Thymus (tissue), 11 donors: ENCODE results near the gene ASAP2. TPM values are rescaled to one million over a fixed set of nuclear protein-coding genes. Genes with fewer than 3 reads are reported as not detected.

Experiments used
- DNase-seq, 9 donors: peaks; one replicate each; pipeline ENCODE4 v3.0.0-alpha.2; 2013; ENCODE audit warnings: low spot score in 9 of 9, low read depth in 6 of 9, missing footprints in 1 of 9
- H3K27ac ChIP-seq, 2 donors: one replicate each; pipeline ENCODE4 v1.5.1; 2013; ENCODE audit warnings: control low read depth in 1 of 2, low read depth in 1 of 2, low read length in 1 of 2, mild to moderate bottlenecking in 1 of 2, moderate library complexity in 1 of 2
- H3K27me3 ChIP-seq, 2 donors: one replicate each; pipeline ENCODE4 v1.5.1; 2013; ENCODE audit warnings: low read length in 1 of 2; ENCODE audit not compliant: control insufficient read depth in 2 of 2, insufficient read depth in 1 of 2
- H3K36me3 ChIP-seq, 2 donors: one replicate each; pipeline ENCODE4 v1.5.1; 2013; ENCODE audit warnings: low read length in 1 of 2, mild to moderate bottlenecking in 1 of 2, moderate library complexity in 1 of 2; ENCODE audit not compliant: control insufficient read depth in 2 of 2, insufficient read depth in 2 of 2
- H3K4me1 ChIP-seq, 2 donors: one replicate each; pipeline ENCODE4 v1.5.1; 2013; ENCODE audit warnings: low read length in 2 of 2; ENCODE audit not compliant: control insufficient read depth in 2 of 2, insufficient read depth in 2 of 2
- H3K4me3 ChIP-seq, 2 donors: one replicate each; pipeline ENCODE4 v1.5.1; 2013; ENCODE audit warnings: low read length in 2 of 2, control low read depth in 1 of 2, mild to moderate bottlenecking in 1 of 2
- H3K9me3 ChIP-seq, 2 donors: one replicate each; pipeline ENCODE4 v1.5.1; 2013; ENCODE audit warnings: low read length in 1 of 2, mild to moderate bottlenecking in 1 of 2; ENCODE audit not compliant: control insufficient read depth in 2 of 2, insufficient read depth in 1 of 2
- WGBS: extraction: QIAGEN DNeasy Blood & Tissue Kit; methylation state at CpG from one replicate; pipeline ENCODE4 v1.1.7; 2013; 5-methylcytosine and 5-hydroxymethylcytosine counted together
- polyA plus RNA-seq: library from polyadenylated mRNA; stranded (reverse); fragments of 200-250 nt; gene quantifications from one replicate; pipeline ENCODE4 v1.2.3, GENCODE V29; 2013
- total RNA-seq: library from RNA; stranded (reverse); fragments of 120-200 nt; gene quantifications from one replicate; pipeline ENCODE4 v1.2.4, GENCODE V29; 2013
- donor health status: healthy.

ASAP2 gene
- total and polyA plus RNA-seq, 2 donors: 3.3 to 6.7 TPM

DNA sequence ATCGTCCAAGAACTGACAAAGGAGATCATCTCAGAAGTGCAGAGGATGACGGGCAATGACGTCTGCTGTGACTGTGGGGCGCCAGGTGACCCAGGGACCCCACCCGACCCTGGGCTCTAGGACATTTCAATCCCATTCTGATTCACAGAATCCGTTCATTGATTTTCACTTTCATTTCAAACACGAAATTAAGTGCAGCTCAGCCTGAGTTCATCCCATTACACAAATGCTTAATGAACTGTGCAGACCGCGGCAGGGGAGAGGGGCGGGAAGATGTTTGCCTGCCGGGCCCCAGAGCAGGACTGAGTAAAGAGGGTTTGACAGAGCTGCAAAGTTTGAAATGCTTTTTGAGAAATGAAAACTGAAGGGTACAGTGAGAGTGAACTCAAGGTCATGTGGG, 149.6 kb downstream of the ASAP2 start:
- no peaks in the 10 kb centered on the region for H3K4me1 ChIP-seq
- H3K27ac ChIP-seq: no peak overlapping the region
- 96% methylated on average over 11 of the region's 11 CpGs for WGBS
- H3K9me3 ChIP-seq: no peaks in the 10 kb centered on the region
- H3K4me3 ChIP-seq: no peak overlapping the region
- DNase-seq: no peak
- H3K36me3 ChIP-seq: no peaks in the 10 kb centered on the region
- no peaks in the 10 kb centered on the region for H3K27me3 ChIP-seq

DNA sequence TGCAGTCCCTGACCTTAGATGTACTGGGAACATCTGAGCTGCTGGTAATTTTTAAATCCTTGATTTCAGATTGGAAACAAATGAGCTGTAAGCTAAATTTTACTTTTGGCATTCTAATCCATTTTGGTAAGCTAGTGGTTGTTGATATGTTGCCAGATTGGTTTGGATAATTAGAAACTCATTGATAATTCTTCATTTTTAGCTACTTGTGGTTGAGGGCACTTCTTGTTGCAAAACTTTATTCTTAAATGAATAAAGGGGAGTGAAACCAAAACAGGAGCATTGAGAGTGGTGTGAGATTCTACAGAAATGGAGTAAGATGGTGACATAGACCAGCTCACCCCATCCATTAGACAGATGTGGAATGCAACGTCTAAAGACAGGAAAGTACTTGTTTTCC, 152.2 kb downstream of the ASAP2 start:
- no peak for DNase-seq
- no peaks in the 10 kb centered on the region for H3K9me3 ChIP-seq
- no peak overlapping the region for H3K4me3 ChIP-seq
- H3K4me1 ChIP-seq: no peaks in the 10 kb centered on the region
- no peaks in the 10 kb centered on the region for H3K36me3 ChIP-seq
- WGBS: 95% methylated on average over 1 of the region's 1 CpG
- H3K27ac ChIP-seq: no peak overlapping the region
- no peaks in the 10 kb centered on the region for H3K27me3 ChIP-seq

DNA sequence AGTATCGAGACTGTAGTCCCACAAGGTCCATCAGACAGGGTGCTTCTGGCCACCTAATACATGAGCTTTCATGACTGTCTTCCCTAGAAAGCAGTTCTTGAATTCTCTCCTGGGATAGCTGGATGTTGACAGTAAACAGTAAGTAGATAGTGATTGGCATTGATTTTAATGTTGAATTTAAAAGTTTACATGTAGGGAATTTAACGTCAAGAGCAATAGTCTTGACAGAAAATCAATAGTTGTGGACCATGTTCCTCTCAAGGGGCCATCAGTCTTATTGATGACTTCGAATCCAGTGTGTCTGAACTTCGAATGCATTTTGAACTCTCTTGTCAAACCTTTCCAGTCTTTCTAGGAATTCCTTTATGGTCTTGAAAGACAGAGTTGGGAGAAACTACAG, 152.9 kb downstream of the ASAP2 start:
- H3K36me3 ChIP-seq: no peaks in the 10 kb centered on the region
- H3K9me3 ChIP-seq: no peaks in the 10 kb centered on the region
- H3K27me3 ChIP-seq: no peaks in the 10 kb centered on the region
- H3K4me1 ChIP-seq: no peaks in the 10 kb centered on the region
- H3K27ac ChIP-seq: no peak overlapping the region
- no peak for DNase-seq
- H3K4me3 ChIP-seq: no peak overlapping the region
- 96% methylated on average over 4 of the region's 4 CpGs for WGBS

- H3K36me3 ChIP-seq: no peaks in the 10 kb centered on the region
- 93% methylated on average over 1 of the region's 1 CpG for WGBS
Observed at GRCh38 chr2:9360110-9360509, 153.5 kb downstream of the ASAP2 start.

DNA sequence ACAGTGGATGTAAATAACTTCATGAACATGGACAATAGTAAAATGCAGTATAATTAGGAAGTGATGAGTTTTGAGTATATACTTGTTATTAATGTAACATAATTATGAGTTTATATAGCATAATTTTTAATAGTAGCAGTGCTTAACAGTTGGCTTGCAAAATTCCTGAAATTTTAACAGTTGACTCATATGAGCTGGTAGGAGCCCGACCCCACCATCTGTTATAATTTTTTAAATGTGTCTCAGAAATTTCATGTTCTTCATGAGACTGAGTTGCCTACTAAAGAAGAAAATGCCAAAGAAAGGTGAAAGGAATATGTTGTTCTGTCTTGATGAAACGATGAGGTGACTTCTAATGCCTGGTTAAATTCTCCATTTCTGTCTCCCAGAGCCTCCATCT, 154.1 kb downstream of the ASAP2 start:
- H3K27me3 ChIP-seq: no peaks in the 10 kb centered on the region
- H3K4me3 ChIP-seq: no peak overlapping the region
- no peak overlapping the region for H3K27ac ChIP-seq
- DNase-seq: no peak
- no peaks in the 10 kb centered on the region for H3K9me3 ChIP-seq
- H3K36me3 ChIP-seq: no peaks in the 10 kb centered on the region
- H3K4me1 ChIP-seq: no peaks in the 10 kb centered on the region
- WGBS: 93% methylated on average over 2 of the region's 2 CpGs

More at GRCh38 chr2:9360110-9360509, 153.5 kb downstream of the ASAP2 start:
- no peak for DNase-seq
- no peak overlapping the region for H3K27ac ChIP-seq
- no peaks in the 10 kb centered on the region for H3K9me3 ChIP-seq
- no peaks in the 10 kb centered on the region for H3K4me1 ChIP-seq
- H3K4me3 ChIP-seq: no peak overlapping the region
- H3K27me3 ChIP-seq: no peaks in the 10 kb centered on the region

DNA sequence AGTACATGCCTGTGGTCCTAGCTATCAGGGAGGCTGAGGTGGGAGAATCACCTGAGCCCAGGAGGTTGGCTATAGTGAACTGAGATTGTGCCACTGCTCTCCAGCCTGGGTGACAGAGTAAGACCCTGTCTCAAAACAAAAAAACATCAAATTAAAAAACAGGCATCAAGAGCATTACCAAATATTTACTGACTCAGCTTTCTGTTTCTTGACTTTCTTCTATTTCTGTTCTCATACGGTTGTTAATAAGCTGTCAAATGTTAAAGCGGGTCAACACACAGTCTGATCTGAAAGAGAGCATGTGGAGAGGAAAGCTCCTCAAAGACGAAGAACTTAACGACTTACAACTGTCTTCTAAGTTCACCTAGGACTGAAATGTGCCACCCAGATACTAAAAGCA, 157.8 kb downstream of the ASAP2 start:
- WGBS: 95% methylated on average over 4 of the region's 4 CpGs

GRCh38 chr2:9364791-9365497, 158.3 kb downstream of the ASAP2 start:
- 94% methylated on average over 4 of the region's 4 CpGs for WGBS
- H3K4me1 ChIP-seq: no peaks in the 10 kb centered on the region
- H3K9me3 ChIP-seq: no peaks in the 10 kb centered on the region
- H3K36me3 ChIP-seq: no peaks in the 10 kb centered on the region
- H3K27ac ChIP-seq: no peak overlapping the region
- DNase-seq: no peak
- H3K27me3 ChIP-seq: no peaks in the 10 kb centered on the region
- no peak overlapping the region for H3K4me3 ChIP-seq

More for the DNA sequence above, 157.8 kb downstream of the ASAP2 start:
- Histone ChIP-seq H3K4me3 (no peak overlapping the region), H3K4me1 (no peaks in the 10 kb centered on the region), H3K27ac (no peak overlapping the region), H3K36me3 (no peaks in the 10 kb centered on the region), H3K9me3 (no peaks in the 10 kb centered on the region), H3K27me3 (no peaks in the 10 kb centered on the region)
- DNase-seq: no peak

DNA sequence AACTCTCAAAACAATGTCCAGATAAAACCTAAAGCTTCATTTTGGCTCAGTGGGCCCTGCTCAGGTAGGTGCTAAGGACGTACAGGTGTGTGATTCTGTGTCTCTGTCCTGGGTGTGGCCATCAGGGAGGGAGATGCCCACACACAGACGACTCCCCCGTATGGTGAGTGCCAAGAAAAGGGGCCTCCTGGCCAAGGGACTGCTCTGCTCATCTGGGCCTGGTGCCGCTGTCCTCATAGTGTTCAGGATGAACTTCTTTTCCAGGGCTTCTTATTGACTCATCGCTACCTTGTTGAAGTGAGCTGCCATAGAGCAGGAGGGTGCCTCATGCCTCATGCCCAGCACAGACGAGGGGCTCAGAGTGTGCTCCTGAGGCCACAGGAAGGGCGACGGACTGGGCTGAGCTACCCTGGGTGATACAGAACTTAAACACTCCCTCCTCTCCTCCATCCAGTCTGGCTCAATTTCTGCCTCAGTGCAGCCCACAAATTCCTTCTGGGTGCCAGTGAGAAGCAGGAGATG, 158.9 kb downstream of the ASAP2 start:
- DNase-seq: no peak
- no peaks in the 10 kb centered on the region for H3K4me1 ChIP-seq
- no peaks in the 10 kb centered on the region for H3K27me3 ChIP-seq
- no peaks in the 10 kb centered on the region for H3K9me3 ChIP-seq
- no peaks in the 10 kb centered on the region for H3K36me3 ChIP-seq
- no peak overlapping the region for H3K27ac ChIP-seq
- no peak overlapping the region for H3K4me3 ChIP-seq
- WGBS: 95% methylated on average over 8 of the region's 8 CpGs

DNA sequence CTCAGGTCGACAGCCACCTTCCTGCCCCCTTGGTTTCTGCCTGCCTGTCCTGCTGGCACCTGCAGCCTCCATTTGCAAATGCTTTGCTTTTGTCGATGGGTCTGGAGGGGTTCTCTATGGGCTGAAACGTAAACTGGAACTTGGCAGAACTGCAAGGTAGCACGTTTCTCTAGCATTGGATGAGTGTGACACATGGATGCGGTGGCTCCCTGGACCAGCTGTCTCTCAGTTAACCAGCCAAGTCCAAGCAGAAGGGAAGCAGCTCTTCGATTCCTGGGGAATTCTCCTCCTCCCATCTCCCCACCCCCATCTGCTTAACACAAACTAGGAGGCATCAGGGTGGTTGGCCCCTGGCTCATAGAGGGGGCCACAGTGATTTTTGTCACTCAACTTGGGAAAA, 159.4 kb downstream of the ASAP2 start:
- Histone ChIP-seq H3K4me3 (no peak overlapping the region), H3K4me1 (no peaks in the 10 kb centered on the region), H3K27ac (no peak overlapping the region), H3K9me3 (no peaks in the 10 kb centered on the region), H3K36me3 (no peaks in the 10 kb centered on the region), H3K27me3 (no peaks in the 10 kb centered on the region)
- no peak for DNase-seq
- WGBS: 94% methylated on average over 6 of the region's 6 CpGs
